Upper lobe of right lung (tissue), 1 donor: ENCODE data around the gene ENOX1. TPM values are rescaled to one million over a fixed set of nuclear protein-coding genes. Genes with fewer than 3 reads are reported as not detected.
A peak's percentile ranks its signal among the peaks of the same experiment; 100 is the strongest.

Experiments used
- ATAC-seq: fragments of 200-7000 bp; cut with Tn5 transposase; one replicate; pipeline ENCODE4 v1.9.1; 2020; ENCODE audit warnings: mild to moderate bottlenecking, moderate library complexity
- DNase-seq: peaks from one replicate; pipeline ENCODE4 v3.0.0-alpha.2; 2020
- H3K27ac ChIP-seq: fragments of 200-600 bp; one replicate; pipeline ENCODE4 v1.8.0; 2022
- H3K27me3 ChIP-seq: fragments of 200-600 bp; one replicate; pipeline ENCODE4 v1.8.0; 2022; ENCODE audit warnings: mild to moderate bottlenecking
- H3K36me3 ChIP-seq: fragments of 200-600 bp; one replicate; pipeline ENCODE4 v1.8.0; 2022
- H3K4me1 ChIP-seq: fragments of 200-600 bp; one replicate; pipeline ENCODE4 v1.8.0; 2022
- H3K4me3 ChIP-seq: fragments of 200-600 bp; one replicate; pipeline ENCODE4 v1.8.0; 2022; ENCODE audit warnings: mild to moderate bottlenecking
- H3K9me3 ChIP-seq: fragments of 200-600 bp; one replicate; pipeline ENCODE4 v1.8.0; 2022
- intact Hi-C: fragments of 100-400 bp; cut with DNase I; formaldehyde crosslinking; loops from one replicate; pipeline ENCODE4 v1.11.0; 2022
- total RNA-seq: library from RNA; stranded (reverse); fragmentation: NEBNext Ultra II Directional; extraction: Animal tissue kit (Norgen Biotek cat#: 25700); gene quantifications from one replicate; pipeline ENCODE4 v1.2.1, GENCODE V29; 2021
- TF ChIP-seq, protein P1 (sequence below): fragments of 200-600 bp; IDR thresholded peaks from one replicate; pipeline ENCODE4 v1.8.0; 2022; ENCODE audit warnings: antibody characterized with exemption
- donor health status: DM: no; HTN: yes; CAD: no; lungs with severe emphysema.

Gene ENOX1
- total RNA-seq, 1 donor from 2014 or later: 0.69 TPM

GRCh38 chr13:43767341-43767931 lies 19.3 kb downstream of the ENOX1 start:
- H3K27me3 ChIP-seq: no peaks in the 10 kb centered on the region
- H3K27ac ChIP-seq: no peak overlapping the region
- TF ChIP-seq, protein P1, sequence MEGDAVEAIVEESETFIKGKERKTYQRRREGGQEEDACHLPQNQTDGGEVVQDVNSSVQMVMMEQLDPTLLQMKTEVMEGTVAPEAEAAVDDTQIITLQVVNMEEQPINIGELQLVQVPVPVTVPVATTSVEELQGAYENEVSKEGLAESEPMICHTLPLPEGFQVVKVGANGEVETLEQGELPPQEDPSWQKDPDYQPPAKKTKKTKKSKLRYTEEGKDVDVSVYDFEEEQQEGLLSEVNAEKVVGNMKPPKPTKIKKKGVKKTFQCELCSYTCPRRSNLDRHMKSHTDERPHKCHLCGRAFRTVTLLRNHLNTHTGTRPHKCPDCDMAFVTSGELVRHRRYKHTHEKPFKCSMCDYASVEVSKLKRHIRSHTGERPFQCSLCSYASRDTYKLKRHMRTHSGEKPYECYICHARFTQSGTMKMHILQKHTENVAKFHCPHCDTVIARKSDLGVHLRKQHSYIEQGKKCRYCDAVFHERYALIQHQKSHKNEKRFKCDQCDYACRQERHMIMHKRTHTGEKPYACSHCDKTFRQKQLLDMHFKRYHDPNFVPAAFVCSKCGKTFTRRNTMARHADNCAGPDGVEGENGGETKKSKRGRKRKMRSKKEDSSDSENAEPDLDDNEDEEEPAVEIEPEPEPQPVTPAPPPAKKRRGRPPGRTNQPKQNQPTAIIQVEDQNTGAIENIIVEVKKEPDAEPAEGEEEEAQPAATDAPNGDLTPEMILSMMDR: no peak
- H3K4me3 ChIP-seq: no peak overlapping the region
- DNase-seq (no peak), ATAC-seq (peak; percentile 53)
- H3K9me3 ChIP-seq: no peaks in the 10 kb centered on the region
- H3K36me3 ChIP-seq: no peaks in the 10 kb centered on the region
- H3K4me1 ChIP-seq: peaks cover 13% of the 10 kb centered on the region
- intact Hi-C loops: no loop called here

- ATAC-seq (no peak), DNase-seq (no peak)
- H3K4me3 ChIP-seq: no peak overlapping the region
- H3K9me3 ChIP-seq: no peaks in the 10 kb centered on the region
- intact Hi-C loops: no loop called here
- H3K36me3 ChIP-seq: no peaks in the 10 kb centered on the region
- TF ChIP-seq, protein P1: no peak
- H3K27me3 ChIP-seq: no peaks in the 10 kb centered on the region
- peaks cover 13% of the 10 kb centered on the region for H3K4me1 ChIP-seq
- H3K27ac ChIP-seq: no peak overlapping the region
These were observed 20.0 kb downstream of the ENOX1 start for GRCh38 chr13:43766725-43767124.

DNA sequence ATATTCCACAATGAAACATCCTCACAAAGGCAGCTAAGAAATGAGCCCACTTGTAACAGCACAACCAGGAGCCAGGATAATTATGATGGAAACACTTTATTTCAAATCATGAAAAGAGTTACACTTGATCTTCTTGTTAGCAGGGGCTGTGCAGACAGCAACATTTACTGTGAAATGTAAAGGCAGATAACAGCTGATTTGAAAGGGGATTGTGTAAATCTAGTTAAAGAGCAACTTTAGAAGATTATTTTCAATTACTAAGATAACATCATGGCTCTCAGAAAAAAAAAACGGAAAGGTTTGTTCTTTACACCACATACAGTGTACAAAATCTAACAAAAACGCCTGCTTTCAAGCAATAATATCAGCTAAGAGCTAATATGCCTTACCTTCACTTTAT lies 22.4 kb downstream of the ENOX1 start:
- Histone ChIP-seq H3K27me3 (no peaks in the 10 kb centered on the region), H3K4me3 (no peak overlapping the region), H3K9me3 (no peaks in the 10 kb centered on the region), H3K4me1 (peaks cover 13% of the 10 kb centered on the region), H3K36me3 (no peaks in the 10 kb centered on the region), H3K27ac (no peak overlapping the region)
- intact Hi-C loops: no loop called here
- no peak for DNase-seq
- TF ChIP-seq, protein P1: no peak
- ATAC-seq: no peak

GRCh38 chr13:43763143-43763759 lies 23.5 kb downstream of the ENOX1 start:
- TF ChIP-seq, protein P1: no peak
- Histone ChIP-seq H3K27ac (no peak overlapping the region), H3K4me1 (peaks cover 13% of the 10 kb centered on the region), H3K9me3 (no peaks in the 10 kb centered on the region), H3K4me3 (no peak overlapping the region), H3K36me3 (no peaks in the 10 kb centered on the region), H3K27me3 (no peaks in the 10 kb centered on the region)
- ATAC-seq (no peak), DNase-seq (no peak)
- intact Hi-C loops: no loop called here

- H3K27ac ChIP-seq: no peak overlapping the region
- H3K27me3 ChIP-seq: no peaks in the 10 kb centered on the region
- intact Hi-C loops: no loop called here
- no peaks in the 10 kb centered on the region for H3K4me1 ChIP-seq
- TF ChIP-seq, protein P1: no peak
- no peaks in the 10 kb centered on the region for H3K36me3 ChIP-seq
- no peak overlapping the region for H3K4me3 ChIP-seq
- no peaks in the 10 kb centered on the region for H3K9me3 ChIP-seq
- ATAC-seq: no peak
- DNase-seq: no peak
These were observed 25.0 kb downstream of the ENOX1 start for GRCh38 chr13:43761616-43762315.
